ENCODE measurements around the gene PPIL6. TPM values are rescaled to one million over a fixed set of nuclear protein-coding genes. Genes with fewer than 3 reads are reported as not detected.

PPIL6 gene
- polyA plus RNA-seq, 2 of the 4 experiments (the other 2 are of a cell fraction), result 1.6 to 5.0 TPM

DNA sequence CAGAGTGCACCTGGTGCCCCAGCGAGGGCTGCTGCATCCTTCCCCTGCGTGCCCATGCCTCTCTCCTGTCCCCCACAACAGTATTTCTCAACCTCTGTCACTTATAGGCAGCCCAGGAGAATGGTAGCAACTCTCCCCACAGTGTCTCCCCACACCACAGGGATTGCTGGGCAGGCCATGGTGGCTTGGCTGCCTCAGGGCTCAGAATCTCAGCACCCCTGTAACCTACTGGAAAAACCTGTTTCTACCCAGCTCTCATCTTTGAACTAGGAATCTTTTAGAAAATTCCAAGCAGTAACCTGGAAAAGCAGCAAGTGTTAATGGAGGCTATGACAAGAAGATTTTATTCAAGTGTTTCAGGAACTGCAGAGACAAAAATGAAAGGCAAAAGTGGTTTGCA, 96.2 kb downstream of the PPIL6 start:
- DNase-seq (ENCODE audit: low read depth in 1 of 2, low spot score in 1 of 2) (no peak), ATAC-seq (no peak), FAIRE-seq (no peak)
- POLR2A ChIA-PET, result no interaction called here
- H3K4me3 ChIP-seq, result no peak overlapping the region
- no peak overlapping the region for H3K27ac ChIP-seq
- 68% methylated on average over 2 of the region's 2 CpGs for WGBS (ENCODE audit: missing lambda C conversion rate)
- H3K4me1 ChIP-seq, result peaks cover 1% of the 10 kb centered on the region
- CTCF ChIA-PET, result interaction anchor here (1.4 kb wide), 1 partner anchor 10 kb away, joined by 3 read pairs; no protein-coding TSS in a partner anchor
- no peaks in the 10 kb centered on the region for H3K9me3 ChIP-seq
- TF ChIP-seq MYC (IDR thresholded peaks at IDR 0.05; ENCODE audit: borderline replicate concordance, low read length) (no peak), EHF (CRISPR knock-in tag; IDR thresholded peaks at IDR 0.05) (no peak)
- TF ChIP-seq, protein P1, sequence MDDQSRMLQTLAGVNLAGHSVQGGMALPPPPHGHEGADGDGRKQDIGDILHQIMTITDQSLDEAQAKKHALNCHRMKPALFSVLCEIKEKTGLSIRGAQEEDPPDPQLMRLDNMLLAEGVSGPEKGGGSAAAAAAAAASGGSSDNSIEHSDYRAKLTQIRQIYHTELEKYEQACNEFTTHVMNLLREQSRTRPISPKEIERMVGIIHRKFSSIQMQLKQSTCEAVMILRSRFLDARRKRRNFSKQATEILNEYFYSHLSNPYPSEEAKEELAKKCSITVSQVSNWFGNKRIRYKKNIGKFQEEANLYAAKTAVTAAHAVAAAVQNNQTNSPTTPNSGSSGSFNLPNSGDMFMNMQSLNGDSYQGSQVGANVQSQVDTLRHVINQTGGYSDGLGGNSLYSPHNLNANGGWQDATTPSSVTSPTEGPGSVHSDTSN (IDR thresholded peaks at IDR 0.05), result no peak
- TF ChIP-seq, protein P2, sequence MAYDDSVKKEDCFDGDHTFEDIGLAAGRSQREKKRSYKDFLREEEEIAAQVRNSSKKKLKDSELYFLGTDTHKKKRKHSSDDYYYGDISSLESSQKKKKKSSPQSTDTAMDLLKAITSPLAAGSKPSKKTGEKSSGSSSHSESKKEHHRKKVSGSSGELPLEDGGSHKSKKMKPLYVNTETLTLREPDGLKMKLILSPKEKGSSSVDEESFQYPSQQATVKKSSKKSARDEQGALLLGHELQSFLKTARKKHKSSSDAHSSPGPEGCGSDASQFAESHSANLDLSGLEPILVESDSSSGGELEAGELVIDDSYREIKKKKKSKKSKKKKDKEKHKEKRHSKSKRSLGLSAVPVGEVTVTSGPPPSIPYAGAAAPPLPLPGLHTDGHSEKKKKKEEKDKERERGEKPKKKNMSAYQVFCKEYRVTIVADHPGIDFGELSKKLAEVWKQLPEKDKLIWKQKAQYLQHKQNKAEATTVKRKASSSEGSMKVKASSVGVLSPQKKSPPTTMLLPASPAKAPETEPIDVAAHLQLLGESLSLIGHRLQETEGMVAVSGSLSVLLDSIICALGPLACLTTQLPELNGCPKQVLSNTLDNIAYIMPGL (CRISPR knock-in tag; IDR thresholded peaks at IDR 0.05; ENCODE audit: borderline replicate concordance), result no peak
- no peak overlapping the region for H3K4me2 ChIP-seq

DNA sequence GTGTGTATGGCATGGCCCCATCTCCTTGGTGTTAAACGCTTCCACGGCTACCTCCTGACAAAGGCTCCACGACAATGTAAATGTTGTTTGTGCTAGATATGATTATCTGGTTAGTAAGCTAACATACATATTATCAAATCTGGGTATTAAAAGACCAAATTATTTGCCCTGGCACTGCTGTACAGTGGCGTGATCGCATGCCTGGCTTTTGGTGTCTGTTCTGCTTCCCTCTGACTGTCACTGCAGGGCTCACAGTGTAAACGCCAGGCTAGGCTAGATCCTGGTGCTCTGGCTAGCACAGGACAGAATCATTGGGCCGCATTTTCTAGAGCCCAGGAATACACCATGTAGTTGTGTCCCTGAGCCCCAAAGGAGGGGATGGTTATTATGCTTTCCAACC, 96.9 kb downstream of the PPIL6 start:
- ChIA-PET CTCF (interaction anchor here (1.4 kb wide), 1 partner anchor 9 kb away, joined by 3 read pairs; no protein-coding TSS in a partner anchor), POLR2A (no interaction called here)
- Histone ChIP-seq H3K4me2 (no peak overlapping the region), H3K9me3 (no peaks in the 10 kb centered on the region), H3K27ac (no peak overlapping the region), H3K4me3 (no peak overlapping the region), H3K4me1 (no peaks in the 10 kb centered on the region)
- no peak for ATAC-seq
- no peak for FAIRE-seq
- no peak for DNase-seq (ENCODE audit: low read depth in 1 of 2, low spot score in 1 of 2)
- TF ChIP-seq NFE2L2 (conservative IDR thresholded peaks at IDR 0.05; ENCODE audit: low read length) (no peak), HOXB13 (CRISPR knock-in tag; IDR thresholded peaks at IDR 0.05; ENCODE audit: low read depth) (no peak), RCOR1 (IDR thresholded peaks at IDR 0.05; ENCODE audit: low read depth, low read length) (no peak), EP300 (IDR thresholded peaks at IDR 0.05) (no peak), JUNB (IDR thresholded peaks at IDR 0.05) (no peak), SMC3 (IDR thresholded peaks at IDR 0.05) (no peak), HDAC2 (IDR thresholded peaks at IDR 0.05) (no peak), FOXS1 (CRISPR knock-in tag; IDR thresholded peaks at IDR 0.05) (no peak), CBX8 (IDR thresholded peaks at IDR 0.05) (no peak)
- TF ChIP-seq, protein P3, sequence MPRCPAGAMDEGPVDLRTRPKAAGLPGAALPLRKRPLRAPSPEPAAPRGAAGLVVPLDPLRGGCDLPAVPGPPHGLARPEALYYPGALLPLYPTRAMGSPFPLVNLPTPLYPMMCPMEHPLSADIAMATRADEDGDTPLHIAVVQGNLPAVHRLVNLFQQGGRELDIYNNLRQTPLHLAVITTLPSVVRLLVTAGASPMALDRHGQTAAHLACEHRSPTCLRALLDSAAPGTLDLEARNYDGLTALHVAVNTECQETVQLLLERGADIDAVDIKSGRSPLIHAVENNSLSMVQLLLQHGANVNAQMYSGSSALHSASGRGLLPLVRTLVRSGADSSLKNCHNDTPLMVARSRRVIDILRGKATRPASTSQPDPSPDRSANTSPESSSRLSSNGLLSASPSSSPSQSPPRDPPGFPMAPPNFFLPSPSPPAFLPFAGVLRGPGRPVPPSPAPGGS (IDR thresholded peaks at IDR 0.05), result no peak
- WGBS (ENCODE audit: missing lambda C conversion rate), result 89% methylated on average over 7 of the region's 7 CpGs

DNA sequence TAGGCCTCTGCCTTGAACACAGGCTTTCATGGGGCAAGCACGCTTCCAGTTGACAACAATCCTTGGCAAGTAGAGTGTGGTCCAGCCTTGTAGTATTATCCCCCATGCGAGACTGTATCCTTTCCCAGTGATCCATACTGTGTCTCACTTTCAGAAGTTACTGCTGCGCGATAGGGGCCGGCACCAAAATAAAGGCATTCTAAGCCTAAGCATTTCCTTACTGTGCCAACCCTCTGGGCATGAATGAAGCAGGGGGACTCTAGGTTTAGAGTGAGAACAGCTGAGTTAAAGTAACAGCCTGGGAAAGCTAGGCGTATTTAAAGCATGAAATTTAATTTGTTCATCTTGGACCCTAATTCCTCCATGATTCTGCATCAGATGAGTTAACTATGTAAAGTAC, 97.5 kb downstream of the PPIL6 start:
- 98% methylated on average over 6 of the region's 6 CpGs for WGBS (ENCODE audit: missing lambda C conversion rate)
- Histone ChIP-seq H3K27ac (no peak overlapping the region), H3K9me3 (no peaks in the 10 kb centered on the region), H3K4me1 (no peaks in the 10 kb centered on the region), H3K4me2 (no peak overlapping the region), H3K4me3 (no peak overlapping the region)
- TF ChIP-seq ZNF302 (CRISPR knock-in tag; IDR thresholded peaks at IDR 0.05), result no peak
- POLR2A ChIA-PET, result no interaction called here
- CTCF ChIA-PET, result interaction anchor here (1.4 kb wide), 1 partner anchor 9 kb away, joined by 3 read pairs; no protein-coding TSS in a partner anchor
- FAIRE-seq (no peak), DNase-seq (ENCODE audit: low read depth in 1 of 2, low spot score in 1 of 2) (no peak), ATAC-seq (no peak)

DNA sequence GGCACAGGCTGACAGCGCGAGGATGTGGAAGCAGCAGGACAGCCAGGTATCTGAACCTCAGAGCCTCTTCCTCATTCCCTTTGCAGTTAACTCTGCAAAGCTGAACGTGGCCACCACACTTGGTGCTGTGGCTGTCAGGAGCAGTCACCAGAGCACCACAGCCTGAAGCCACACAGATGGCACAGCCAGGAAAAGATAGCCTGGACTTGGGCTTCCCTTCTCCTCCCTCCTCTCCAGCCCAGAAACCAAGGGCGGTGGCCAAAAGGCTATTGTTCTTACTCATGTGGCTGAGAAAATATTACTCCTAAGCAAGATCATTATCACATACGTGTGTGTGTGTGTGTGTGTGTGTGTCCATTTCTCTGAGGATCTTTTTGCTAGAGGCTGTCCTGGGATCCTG, 97.9 kb downstream of the PPIL6 start:
- WGBS (ENCODE audit: missing lambda C conversion rate), result 83% methylated on average over 5 of the region's 5 CpGs
- no peak for ATAC-seq
- H3K4me3 ChIP-seq, result no peak overlapping the region
- CTCF ChIA-PET, result no interaction called here
- POLR2A ChIA-PET, result no interaction called here
- no peak for TF ChIP-seq EHF (CRISPR knock-in tag; IDR thresholded peaks at IDR 0.05)
- TF ChIP-seq KDM1A (IDR thresholded peaks at IDR 0.05; ENCODE audit: low read depth), result no peak
- TF ChIP-seq ZC3H11A (IDR thresholded peaks at IDR 0.05), result no peak
- no peak for TF ChIP-seq NFE2L2 (conservative IDR thresholded peaks at IDR 0.05; ENCODE audit: low read length)
- TF ChIP-seq NR3C1 (IDR thresholded peaks at IDR 0.05), result no peak
- no peak for TF ChIP-seq ZNF302 (CRISPR knock-in tag; IDR thresholded peaks at IDR 0.05)
- no peak for TF ChIP-seq HOXB13 (CRISPR knock-in tag; IDR thresholded peaks at IDR 0.05; ENCODE audit: low read depth)
- TF ChIP-seq EP300 (IDR thresholded peaks at IDR 0.05), result no peak
- TF ChIP-seq RFX5 (IDR thresholded peaks at IDR 0.05), result no peak
- no peak for TF ChIP-seq HDAC2 (IDR thresholded peaks at IDR 0.05)
- TF ChIP-seq PHF8 (IDR thresholded peaks at IDR 0.05; ENCODE audit: borderline replicate concordance, low read depth), result no peak
- TF ChIP-seq SMC3 (IDR thresholded peaks at IDR 0.05), result no peak
- no peak for TF ChIP-seq KDM5A (IDR thresholded peaks at IDR 0.05)
- TF ChIP-seq EHMT2 (IDR thresholded peaks at IDR 0.05; ENCODE audit: low read depth), result no peak
- no peak for TF ChIP-seq MYC (IDR thresholded peaks at IDR 0.05; ENCODE audit: borderline replicate concordance, low read length)
- TF ChIP-seq CHD2 (IDR thresholded peaks at IDR 0.05; ENCODE audit: low read length, partially characterized antibody), result no peak
- TF ChIP-seq RAD21 (conservative IDR thresholded peaks at IDR 0.05 in 1 of 2, IDR thresholded peaks at IDR 0.05 in 1 of 2), result no peak
- TF ChIP-seq JUN (IDR thresholded peaks at IDR 0.05), result no peak
- TF ChIP-seq, protein P4, sequence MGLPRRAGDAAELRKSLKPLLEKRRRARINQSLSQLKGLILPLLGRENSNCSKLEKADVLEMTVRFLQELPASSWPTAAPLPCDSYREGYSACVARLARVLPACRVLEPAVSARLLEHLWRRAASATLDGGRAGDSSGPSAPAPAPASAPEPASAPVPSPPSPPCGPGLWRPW (IDR thresholded peaks at IDR 0.05), result no peak
- no peak for TF ChIP-seq ZFP36 (IDR thresholded peaks at IDR 0.05; ENCODE audit: borderline replicate concordance, partially characterized antibody)
- H3K9me3 ChIP-seq, result no peaks in the 10 kb centered on the region
- no peak overlapping the region for H3K27ac ChIP-seq
- no peak for DNase-seq (ENCODE audit: low read depth in 1 of 2, low spot score in 1 of 2)
- H3K4me1 ChIP-seq, result no peaks in the 10 kb centered on the region; the same call in 2 of the 3 replicates
- FAIRE-seq, result no peak
- H3K4me2 ChIP-seq, result no peak overlapping the region

All from A549 (cell line).